Muscle of leg (tissue), 11 donors: ENCODE measurements around the gene HAUS8. TPM values are rescaled to one million over a fixed set of nuclear protein-coding genes. Genes with fewer than 3 reads are reported as not detected.
"Not testable (repeated sequence)": the region's sequence is repeated elsewhere in the genome, so short reads cannot be mapped to it uniquely, and the experiment has no call there.

Experiments
- DNase-seq: peaks from one replicate; pipeline ENCODE4 v3.0.0; 2013
- H3K27ac ChIP-seq: one replicate; pipeline ENCODE4 v1.5.1; 2013; ENCODE audit warnings: mild to moderate bottlenecking, low read length, control low read depth
- H3K27me3 ChIP-seq: one replicate; pipeline ENCODE4 v1.6.1; 2013; ENCODE audit warnings: low read length; ENCODE audit not compliant: control insufficient read depth, insufficient read depth
- H3K36me3 ChIP-seq: one replicate; pipeline ENCODE4 v1.6.1; 2013; ENCODE audit warnings: low read length; ENCODE audit not compliant: control insufficient read depth, insufficient read depth
- H3K4me1 ChIP-seq: one replicate; pipeline ENCODE4 v1.6.1; 2013; ENCODE audit warnings: low read length; ENCODE audit not compliant: control insufficient read depth, insufficient read depth
- H3K4me3 ChIP-seq: one replicate; pipeline ENCODE4 v1.5.1; 2013; ENCODE audit warnings: low read length, control low read depth
- H3K9me3 ChIP-seq: replicated peaks from 2 replicates; pipeline ENCODE4 v1.6.1; 2013; ENCODE audit warnings: low read depth, low read length; ENCODE audit not compliant: control insufficient read depth
- WGBS: methylation state at CpG from one replicate; pipeline ENCODE4 v1.1.5; 2013; ENCODE audit warnings: missing lambda C conversion rate; ENCODE audit not compliant: insufficient coverage; 5-methylcytosine and 5-hydroxymethylcytosine counted together
- polyA plus RNA-seq, 8 donors: library from polyadenylated mRNA; unstranded; fragments of 120-200 nt; gene quantifications; one replicate each; pipeline versions ENCODE4 v1.2.1 to v1.2.3, GENCODE V29; 2013; ENCODE audit warnings: inconsistent platforms in 1 of 8, low replicate concordance in 1 of 8; ENCODE audit not compliant: insufficient read length in 8 of 8, insufficient read depth in 1 of 8
- total RNA-seq: library from RNA; stranded (reverse); fragments of 120-200 nt; gene quantifications from one replicate; pipeline ENCODE4 v1.2.4, GENCODE V29; 2013

HAUS8 gene
- total and polyA plus RNA-seq, 9 donors, result 3.9 to 14.0 (median 10.0) TPM

DNA sequence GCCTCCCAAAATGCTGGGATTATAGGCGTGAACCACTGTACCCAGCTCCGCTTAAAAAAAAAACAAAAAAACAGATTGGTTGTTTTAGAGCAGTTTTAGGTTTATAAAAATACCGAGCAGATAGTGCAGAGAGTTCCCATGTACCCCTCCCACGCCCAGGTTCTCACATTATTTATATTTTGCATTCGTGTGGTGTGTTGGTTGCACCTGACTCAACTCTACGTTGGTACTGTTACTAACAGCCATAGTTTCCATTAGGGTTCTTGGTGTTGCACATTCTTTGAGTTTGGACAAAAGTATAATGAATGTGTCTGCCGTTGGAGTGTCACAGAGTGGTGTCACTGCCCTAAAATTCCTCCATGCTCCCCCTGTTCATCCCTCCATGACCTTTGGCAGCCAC lies 29.4 kb upstream of the HAUS8 start:
- Histone ChIP-seq H3K36me3 (peaks cover 37% of the 10 kb centered on the region), H3K9me3 (peaks cover 2% of the 10 kb centered on the region), H3K4me1 (peaks cover 14% of the 10 kb centered on the region), H3K27me3 (no peaks in the 10 kb centered on the region), H3K27ac (no peak overlapping the region), H3K4me3 (no peak overlapping the region)
- no CpG with 5 or more reads among the region's 7 CpGs for WGBS
- no peak for DNase-seq

DNA sequence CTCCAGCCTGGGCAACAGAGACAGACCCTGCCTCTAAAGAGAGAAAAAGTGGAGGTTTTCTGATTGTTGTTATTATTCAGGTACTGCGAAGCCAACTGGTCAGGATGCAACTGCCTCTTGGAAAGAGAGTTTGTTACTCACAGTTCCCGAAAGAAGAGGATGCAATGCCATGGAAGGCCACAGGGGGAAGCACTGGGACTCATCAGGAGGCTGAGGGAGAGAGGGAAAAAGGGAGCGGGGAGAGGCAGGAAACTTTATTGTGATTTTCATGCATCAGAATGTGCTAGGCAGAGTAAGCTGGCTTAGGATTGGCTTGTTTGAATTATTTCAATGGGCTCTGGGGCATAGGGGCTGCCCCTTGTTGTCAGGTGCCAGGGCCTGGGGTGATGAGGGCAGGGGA lies 27.9 kb upstream of the HAUS8 start:
- 73% methylated on average over 2 of the region's 3 CpGs for WGBS
- peaks cover 39% of the 10 kb centered on the region for H3K36me3 ChIP-seq
- H3K27me3 ChIP-seq, result no peaks in the 10 kb centered on the region
- no peak for DNase-seq
- no peak overlapping the region for H3K27ac ChIP-seq
- no peak overlapping the region for H3K4me3 ChIP-seq
- H3K4me1 ChIP-seq, result peaks cover 11% of the 10 kb centered on the region
- peaks cover 2% of the 10 kb centered on the region for H3K9me3 ChIP-seq

DNA sequence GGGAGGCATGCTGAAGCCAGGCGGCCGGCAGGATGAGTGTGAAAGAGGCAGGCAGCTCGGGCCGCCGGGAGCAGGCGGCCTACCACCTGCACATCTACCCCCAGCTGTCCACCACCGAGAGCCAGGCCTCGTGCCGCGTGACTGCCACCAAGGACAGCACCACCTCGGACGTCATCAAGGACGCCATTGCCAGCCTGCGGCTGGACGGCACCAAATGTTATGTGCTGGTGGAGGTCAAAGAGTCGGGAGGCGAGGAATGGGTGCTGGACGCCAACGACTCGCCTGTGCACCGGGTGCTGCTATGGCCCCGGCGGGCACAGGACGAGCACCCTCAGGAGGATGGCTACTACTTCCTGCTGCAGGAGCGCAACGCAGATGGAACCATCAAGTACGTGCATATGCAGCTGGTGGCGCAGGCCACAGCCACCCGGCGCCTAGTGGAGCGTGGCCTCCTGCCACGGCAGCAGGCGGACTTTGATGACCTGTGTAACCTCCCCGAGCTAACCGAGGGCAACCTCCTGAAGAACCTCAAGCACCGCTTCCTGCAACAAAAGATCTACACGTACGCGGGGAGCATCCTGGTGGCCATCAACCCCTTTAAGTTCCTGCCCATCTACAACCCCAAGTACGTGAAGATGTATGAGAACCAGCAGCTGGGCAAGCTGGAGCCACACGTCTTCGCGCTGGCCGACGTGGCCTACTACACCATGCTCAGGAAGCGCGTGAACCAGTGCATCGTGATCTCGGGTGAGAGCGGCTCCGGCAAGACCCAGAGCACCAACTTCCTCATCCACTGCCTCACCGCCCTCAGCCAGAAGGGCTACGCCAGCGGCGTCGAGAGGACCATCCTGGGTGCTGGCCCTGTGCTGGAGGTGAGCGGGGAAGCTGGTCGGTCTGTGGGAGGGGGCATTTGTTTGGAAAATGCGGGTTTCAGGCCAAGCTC lies 26.7 kb upstream of the HAUS8 start:
- no peak for DNase-seq
- Histone ChIP-seq H3K27ac (no peak overlapping the region), H3K4me3 (no peak overlapping the region), H3K4me1 (no peaks in the 10 kb centered on the region), H3K36me3 (peaks cover 39% of the 10 kb centered on the region), H3K27me3 (no peaks in the 10 kb centered on the region), H3K9me3 (peaks cover 2% of the 10 kb centered on the region)
- WGBS, result 97% methylated on average over 46 of the region's 59 CpGs

DNA sequence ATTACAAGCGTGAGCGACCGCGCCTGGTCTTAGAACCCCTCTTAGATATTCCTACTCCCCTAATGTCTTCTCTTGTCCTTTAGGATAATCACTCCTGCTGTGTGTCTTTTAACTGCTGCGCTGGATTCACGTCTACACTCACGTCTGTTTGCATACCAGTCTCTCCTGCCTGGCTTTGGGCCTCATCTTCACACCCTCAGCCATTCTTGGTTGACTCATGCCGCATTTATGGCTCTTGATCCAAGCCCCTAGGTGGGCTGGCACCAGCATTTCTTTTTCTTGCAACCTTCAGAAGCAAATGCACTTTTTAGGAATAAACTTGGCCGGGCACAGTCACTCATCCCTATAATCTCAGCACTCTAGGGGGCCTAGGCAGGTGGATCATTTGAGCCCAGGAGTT lies 23.1 kb upstream of the HAUS8 start:
- 88% methylated on average over 8 of the region's 9 CpGs for WGBS
- Histone ChIP-seq H3K9me3 (peaks cover 2% of the 10 kb centered on the region), H3K36me3 (peaks cover 22% of the 10 kb centered on the region), H3K4me3 (no peak overlapping the region), H3K4me1 (no peaks in the 10 kb centered on the region), H3K27me3 (no peaks in the 10 kb centered on the region), H3K27ac (no peak overlapping the region)
- no peak for DNase-seq

DNA sequence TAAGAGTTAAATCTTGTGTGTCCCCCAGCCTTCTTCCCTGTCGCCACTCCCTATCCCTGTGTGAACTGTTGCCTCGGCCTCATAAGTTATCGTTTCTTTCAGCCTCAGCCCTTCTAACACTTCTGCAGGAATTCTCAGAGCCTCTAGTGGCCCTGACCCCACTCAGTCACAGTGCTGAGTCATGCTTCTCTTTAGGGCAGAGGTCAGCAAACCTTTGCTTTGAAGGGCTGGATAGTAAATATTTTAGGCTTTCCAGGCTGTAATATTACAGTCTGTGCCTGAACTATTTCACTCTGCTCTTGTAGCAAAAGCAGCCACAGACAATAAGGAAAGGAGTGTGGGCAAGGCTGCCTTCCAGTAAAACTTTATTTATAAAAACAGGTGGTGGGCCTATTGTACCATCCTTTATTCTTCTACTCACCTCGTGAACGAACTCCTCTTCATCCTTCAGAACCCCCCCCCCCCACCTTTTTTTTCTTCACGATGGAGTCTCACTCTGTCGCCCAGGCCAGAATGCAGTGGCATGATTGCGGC lies 22.4 kb upstream of the HAUS8 start:
- WGBS, result 80% methylated on average over 1 of the region's 8 CpGs
- Histone ChIP-seq H3K4me3 (no peak overlapping the region), H3K27me3 (no peaks in the 10 kb centered on the region), H3K4me1 (no peaks in the 10 kb centered on the region), H3K9me3 (no peaks in the 10 kb centered on the region), H3K27ac (no peak overlapping the region), H3K36me3 (peaks cover 15% of the 10 kb centered on the region)
- DNase-seq, result no peak

DNA sequence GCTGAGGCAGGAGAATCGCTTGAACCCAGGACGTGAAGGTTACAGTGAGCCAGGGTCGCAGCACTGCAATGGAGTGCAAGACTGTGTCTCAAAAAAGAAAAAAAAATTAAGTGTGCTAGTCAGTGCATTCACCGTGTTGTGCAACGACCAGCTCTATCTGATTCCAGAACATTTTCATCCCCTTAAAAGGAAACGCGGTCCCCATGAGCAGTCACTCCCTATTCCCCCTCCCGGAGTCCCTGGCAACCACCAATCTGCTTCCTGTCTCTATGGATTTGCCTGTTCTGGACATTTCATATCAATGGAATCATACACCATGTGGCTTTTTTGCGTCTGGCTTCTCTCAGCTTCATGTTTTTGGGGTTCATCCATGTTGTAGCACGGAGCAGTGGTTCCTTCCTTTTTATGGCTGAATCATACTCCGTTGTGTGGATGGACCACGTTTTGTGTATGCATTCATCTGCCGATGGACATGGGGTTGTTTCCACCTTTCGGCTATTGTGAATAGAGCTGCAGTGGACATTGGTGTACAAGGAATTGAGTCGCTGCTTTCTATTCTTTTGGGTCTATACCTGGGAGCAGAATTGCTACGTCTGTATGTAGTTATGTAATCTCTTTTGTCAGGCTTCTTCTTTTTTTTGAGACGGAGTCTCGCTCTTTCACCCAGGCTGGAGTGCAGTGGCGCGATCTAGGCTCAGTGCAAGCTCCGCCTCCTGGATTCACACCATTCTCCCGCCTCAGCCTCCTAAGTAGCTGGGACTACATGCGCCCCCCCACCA lies 20.1 kb upstream of the HAUS8 start:
- WGBS, result 85% methylated on average over 12 of the region's 23 CpGs
- Histone ChIP-seq H3K4me3 (no peak overlapping the region), H3K4me1 (no peaks in the 10 kb centered on the region), H3K27me3 (no peaks in the 10 kb centered on the region), H3K9me3 (peaks cover 4% of the 10 kb centered on the region), H3K36me3 (peaks cover 2% of the 10 kb centered on the region), H3K27ac (no peak overlapping the region)
- DNase-seq, result no peak

DNA sequence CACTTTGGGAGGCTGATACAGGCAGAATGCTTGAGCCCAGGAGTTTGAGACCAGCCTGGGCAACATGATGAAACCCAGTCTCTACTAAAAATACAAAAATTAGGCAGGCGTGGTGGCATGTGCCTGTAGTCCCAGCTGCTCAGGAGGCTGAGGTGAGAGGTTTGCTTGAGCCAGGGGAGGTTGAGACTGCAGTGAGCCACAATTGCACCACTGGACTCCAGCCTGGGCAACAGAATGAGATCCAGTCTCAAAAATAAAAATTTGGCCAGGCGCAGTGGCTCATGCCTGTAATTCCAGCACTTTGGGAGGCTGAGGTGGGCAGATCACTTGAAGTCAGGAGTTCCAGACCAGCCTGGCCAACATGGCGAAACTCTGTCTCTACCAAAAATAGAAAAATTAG lies 19.4 kb upstream of the HAUS8 start:
- WGBS, result 90% methylated on average over 2 of the region's 3 CpGs
- H3K4me3 ChIP-seq, H3K27ac ChIP-seq, H3K4me1 ChIP-seq, DNase-seq, H3K36me3 ChIP-seq, H3K9me3 ChIP-seq, H3K27me3 ChIP-seq: not testable (repeated sequence)

DNA sequence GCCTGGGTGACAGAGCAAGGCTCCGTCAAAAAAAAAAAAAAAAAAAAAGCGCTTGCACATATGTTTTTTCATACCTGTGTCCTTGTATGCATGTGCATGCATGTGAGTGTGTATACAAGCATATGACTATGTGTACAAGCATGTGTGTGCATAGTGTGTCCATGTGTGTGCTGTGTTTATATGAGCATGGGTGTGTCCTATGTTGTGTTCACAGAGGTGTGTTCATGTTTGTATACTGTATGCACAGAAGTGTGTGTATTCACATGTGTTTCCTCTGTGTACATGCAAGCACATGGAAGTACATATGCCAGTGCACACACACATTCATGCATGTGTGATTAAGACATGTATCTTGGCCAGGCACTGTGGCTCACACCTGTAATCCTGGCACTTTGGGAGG lies 17.4 kb upstream of the HAUS8 start:
- no peak for DNase-seq
- Histone ChIP-seq H3K4me3 (no peak overlapping the region), H3K27ac (no peak overlapping the region), H3K4me1 (peaks cover 5% of the 10 kb centered on the region), H3K36me3 (no peaks in the 10 kb centered on the region), H3K9me3 (peaks cover 4% of the 10 kb centered on the region), H3K27me3 (no peaks in the 10 kb centered on the region)
- WGBS, result 90% methylated on average over 2 of the region's 2 CpGs

DNA sequence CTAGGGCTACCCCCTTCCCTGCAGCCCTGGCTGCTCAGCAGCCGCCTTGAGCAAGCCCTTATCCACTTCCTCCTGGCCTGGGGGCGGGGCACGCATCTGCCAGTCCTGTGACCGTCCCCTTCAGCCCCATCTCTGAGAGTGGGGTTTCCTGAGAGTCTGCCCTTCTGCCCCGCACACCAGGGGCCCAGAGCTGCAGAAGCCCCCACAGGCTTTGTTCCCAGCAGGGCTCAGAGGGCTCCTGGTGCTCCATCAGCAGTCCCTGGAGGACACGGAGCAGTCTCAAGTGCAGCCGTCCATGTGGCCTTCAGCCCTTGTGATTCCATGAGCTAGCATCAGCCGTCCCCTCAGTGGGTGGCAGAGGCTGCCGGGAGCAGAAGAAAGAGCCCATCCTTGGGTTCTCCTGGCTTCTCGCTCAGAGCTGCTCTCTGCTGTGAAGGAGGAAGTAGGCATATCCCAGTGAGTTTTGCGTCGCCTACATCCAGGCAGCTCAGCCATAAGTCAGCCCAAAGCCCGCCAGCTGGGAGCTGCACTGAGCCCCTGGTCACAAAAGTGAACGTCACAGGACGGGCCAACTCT lies 16.6 kb upstream of the HAUS8 start:
- peak overlapping the region; percentile 4 for H3K27ac ChIP-seq
- DNase-seq, result peak; percentile 49
- no peaks in the 10 kb centered on the region for H3K27me3 ChIP-seq
- no peak overlapping the region for H3K4me3 ChIP-seq
- H3K4me1 ChIP-seq, result peaks cover 5% of the 10 kb centered on the region
- peaks cover 4% of the 10 kb centered on the region for H3K9me3 ChIP-seq
- H3K36me3 ChIP-seq, result peaks cover under 1% of the 10 kb centered on the region
- 73% methylated on average over 9 of the region's 15 CpGs for WGBS

DNA sequence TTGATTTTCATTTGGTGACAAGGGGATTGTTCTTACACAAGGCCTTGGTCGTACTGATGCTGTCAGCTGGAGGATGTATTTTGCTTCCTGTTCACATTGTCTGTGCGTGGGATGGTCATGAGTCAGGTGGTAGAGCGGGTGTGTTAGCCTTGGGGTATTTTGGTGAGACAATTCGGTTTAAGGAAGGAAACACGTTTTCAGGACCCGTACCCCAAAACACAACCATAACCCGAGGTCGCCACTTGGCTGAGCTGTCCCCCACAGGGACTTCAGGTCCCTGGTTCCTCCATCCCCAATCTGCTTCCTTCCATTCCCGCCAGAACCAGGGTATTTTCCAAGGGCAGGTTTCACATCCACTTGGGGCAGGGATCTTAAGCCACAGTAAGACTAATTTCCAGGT lies 15.3 kb upstream of the HAUS8 start:
- Histone ChIP-seq H3K4me1 (peaks cover 5% of the 10 kb centered on the region), H3K27ac (peak overlapping the region; percentile 20), H3K4me3 (no peak overlapping the region), H3K27me3 (no peaks in the 10 kb centered on the region), H3K9me3 (peaks cover 4% of the 10 kb centered on the region), H3K36me3 (peaks cover 9% of the 10 kb centered on the region)
- 95% methylated on average over 4 of the region's 9 CpGs for WGBS
- DNase-seq, result peak; percentile 32
